Natural killer cell treated with Interleukin-12 subunit alpha and Interleukin-12 subunit beta and Interleukin-15 and Interleukin-18, amount 100 ng/mL, for 72 hours (primary cell): Measurements from ENCODE around the gene ATG16L2. TPM values are rescaled to one million over a fixed set of nuclear protein-coding genes. Genes with fewer than 3 reads are reported as not detected.
"Not testable (repeated sequence)": the region's sequence is repeated elsewhere in the genome, so short reads cannot be mapped to it uniquely, and the experiment has no call there.

ENCODE experiments used
- ATAC-seq, 2 donors: fragments of 150-1000 bp; cut with Tn5 transposase in 1 of 2; sonication (Bioruptor Pico), chemical (Tn5 transposase) in 1 of 2; 2 replicates each; pipeline ENCODE4 v1.10.0; 2021
- DNase-seq: peaks from one replicate; pipeline ENCODE4 v3.0.0; 2022; ENCODE audit warnings: low spot score
- H3K27ac Mint-ChIP-seq, 2 donors: 1 replicate in 1 of 2; 2 replicates in 1 of 2; pipeline ENCODE4 v1.8.0; 2022; ENCODE audit warnings: mixed read lengths in 2 of 2, mild to moderate bottlenecking in 1 of 2, moderate library complexity in 1 of 2
- H3K27me3 Mint-ChIP-seq, 2 donors: 1 replicate in 1 of 2; 2 replicates in 1 of 2; pipeline ENCODE4 v1.8.0; 2022; ENCODE audit warnings: mixed read lengths in 2 of 2
- H3K36me3 Mint-ChIP-seq: one replicate; pipeline ENCODE4 v1.8.0; 2022; ENCODE audit warnings: mixed read lengths
- H3K4me1 Mint-ChIP-seq, 2 donors: 1 replicate in 1 of 2; 2 replicates in 1 of 2; pipeline ENCODE4 v1.8.0; 2022; ENCODE audit warnings: low read depth in 2 of 2, mixed read lengths in 2 of 2, mild to moderate bottlenecking in 1 of 2
- H3K4me3 Mint-ChIP-seq: one replicate; pipeline ENCODE4 v1.8.0; 2022; ENCODE audit warnings: mixed read lengths
- H3K9me3 Mint-ChIP-seq: 2 replicates; pipeline ENCODE4 v1.8.0; 2022; ENCODE audit warnings: mixed read lengths
- total RNA-seq, 2 donors: library from RNA; stranded (reverse); gene quantifications; one replicate each; pipeline ENCODE4 v1.2.3, GENCODE V29; 2022

ATG16L2 gene
- total RNA-seq, 2 donors from 2014 or later: 74.7 to 113 TPM

- Mint-ChIP-seq H3K9me3 (no peaks in the 10 kb centered on the region), H3K27ac (peak overlapping the region in 1 of 2 donors; percentile 54), H3K36me3 (peaks cover 4% of the 10 kb centered on the region), H3K27me3 (no peaks in the 10 kb centered on the region), H3K4me3 (no peak overlapping the region), H3K4me1 (peaks cover 29 to 41% of the 10 kb centered on the region in 2 donors)
- ATAC-seq (no peak), DNase-seq (no peak)
Observed at GRCh38 chr11:72818971-72819370, 4.8 kb downstream of the ATG16L2 start.

GRCh38 chr11:72820439-72821139 lies 6.4 kb downstream of the ATG16L2 start:
- H3K9me3 Mint-ChIP-seq: no peaks in the 10 kb centered on the region
- peak overlapping the region; percentile 23 for H3K4me3 Mint-ChIP-seq
- no peak for DNase-seq
- peak overlapping the region in 1 of 2 donors; percentile 54 for H3K27ac Mint-ChIP-seq
- ATAC-seq: no peak
- peaks cover 4% of the 10 kb centered on the region for H3K36me3 Mint-ChIP-seq
- H3K27me3 Mint-ChIP-seq: no peaks in the 10 kb centered on the region
- peaks cover 20 to 42% of the 10 kb centered on the region in 2 donors for H3K4me1 Mint-ChIP-seq

DNA sequence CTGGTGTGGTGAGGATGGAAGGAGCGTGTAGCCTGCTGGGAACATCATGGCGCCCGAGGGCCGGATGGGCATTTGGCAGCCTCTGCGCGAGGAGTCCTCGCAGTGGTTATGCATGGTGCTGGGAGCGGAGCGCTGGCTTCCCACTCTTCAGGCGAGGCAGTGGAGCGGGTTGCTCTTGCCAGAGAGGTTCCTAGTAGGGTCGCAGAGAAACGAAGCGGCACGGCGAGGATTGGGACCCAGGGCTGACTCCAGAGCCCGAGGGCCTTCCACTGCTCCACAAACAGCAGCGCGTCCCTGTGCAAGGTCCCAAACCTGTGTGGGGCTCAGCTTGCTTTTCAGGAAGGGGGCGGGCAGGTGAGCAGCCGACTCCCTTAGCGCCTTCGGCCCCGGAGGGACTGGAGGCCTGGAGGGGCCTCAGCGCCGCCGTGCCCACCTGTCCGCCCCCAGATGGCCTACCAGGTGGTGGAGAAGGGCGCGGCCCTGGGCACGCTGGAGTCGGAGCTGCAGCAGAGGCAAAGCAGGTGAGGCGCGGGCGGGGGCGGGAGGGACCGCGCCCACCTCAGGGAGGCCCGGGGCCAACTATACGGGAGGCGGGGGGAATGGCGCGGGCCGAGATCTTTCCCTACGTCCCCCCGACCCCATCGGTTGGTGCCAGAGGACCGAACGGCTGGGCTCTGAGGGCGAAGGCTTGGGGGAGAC lies 7.2 kb downstream of the ATG16L2 start:
- no peak for DNase-seq
- peaks cover 12 to 39% of the 10 kb centered on the region in 2 donors for H3K4me1 Mint-ChIP-seq
- peak overlapping the region; percentile 23 for H3K4me3 Mint-ChIP-seq
- H3K36me3 Mint-ChIP-seq: peaks cover 4% of the 10 kb centered on the region
- no peak overlapping the region for H3K27ac Mint-ChIP-seq
- no peaks in the 10 kb centered on the region for H3K27me3 Mint-ChIP-seq
- no peak for ATAC-seq
- no peaks in the 10 kb centered on the region for H3K9me3 Mint-ChIP-seq

GRCh38 chr11:72821920-72822799 lies 7.9 kb downstream of the ATG16L2 start:
- no peak overlapping the region for H3K4me3 Mint-ChIP-seq
- ATAC-seq: peak; percentile 76 to 89
- H3K27me3 Mint-ChIP-seq: no peaks in the 10 kb centered on the region
- peaks cover 11 to 35% of the 10 kb centered on the region in 2 donors for H3K4me1 Mint-ChIP-seq
- DNase-seq: peak; percentile 82
- H3K36me3 Mint-ChIP-seq: peaks cover 4% of the 10 kb centered on the region
- H3K27ac Mint-ChIP-seq: no peak overlapping the region
- H3K9me3 Mint-ChIP-seq: no peaks in the 10 kb centered on the region

- no peak overlapping the region for H3K4me3 Mint-ChIP-seq
- H3K9me3 Mint-ChIP-seq: no peaks in the 10 kb centered on the region
- DNase-seq (no peak), ATAC-seq (no peak)
- H3K4me1 Mint-ChIP-seq: peaks cover 11 to 32% of the 10 kb centered on the region in 2 donors
- peak overlapping the region; percentile 74 to 90 for H3K27ac Mint-ChIP-seq
- H3K27me3 Mint-ChIP-seq: no peaks in the 10 kb centered on the region
- H3K36me3 Mint-ChIP-seq: peaks cover 3% of the 10 kb centered on the region
Observed at GRCh38 chr11:72823105-72823804, 9.0 kb downstream of the ATG16L2 start.

DNA sequence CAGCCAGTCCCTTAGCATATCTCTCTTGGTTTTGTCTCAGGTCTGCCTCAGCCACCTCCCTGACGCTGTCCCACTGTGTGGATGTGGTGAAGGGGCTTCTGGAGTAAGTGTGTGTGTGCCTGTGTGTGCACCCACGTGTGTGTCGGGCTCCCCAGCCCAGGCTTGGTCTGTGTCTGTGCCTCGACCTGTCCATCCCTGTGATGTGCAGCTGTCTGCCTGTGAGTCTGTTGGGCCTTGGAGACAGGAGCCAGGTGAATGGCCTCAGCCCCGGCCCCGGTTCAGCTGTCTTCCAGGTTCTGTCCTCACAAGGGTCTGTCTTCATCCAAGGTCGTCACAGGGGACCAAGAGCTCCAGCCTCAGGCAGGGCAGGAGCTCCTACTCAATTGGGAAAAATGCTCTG lies 9.8 kb downstream of the ATG16L2 start:
- no peak for ATAC-seq
- Mint-ChIP-seq H3K4me1 (peaks cover 12 to 31% of the 10 kb centered on the region in 2 donors), H3K27ac (peak overlapping the region; percentile 74 to 90), H3K4me3 (no peak overlapping the region), H3K27me3 (no peaks in the 10 kb centered on the region), H3K36me3 (no peaks in the 10 kb centered on the region), H3K9me3 (no peaks in the 10 kb centered on the region)
- DNase-seq: no peak

DNA sequence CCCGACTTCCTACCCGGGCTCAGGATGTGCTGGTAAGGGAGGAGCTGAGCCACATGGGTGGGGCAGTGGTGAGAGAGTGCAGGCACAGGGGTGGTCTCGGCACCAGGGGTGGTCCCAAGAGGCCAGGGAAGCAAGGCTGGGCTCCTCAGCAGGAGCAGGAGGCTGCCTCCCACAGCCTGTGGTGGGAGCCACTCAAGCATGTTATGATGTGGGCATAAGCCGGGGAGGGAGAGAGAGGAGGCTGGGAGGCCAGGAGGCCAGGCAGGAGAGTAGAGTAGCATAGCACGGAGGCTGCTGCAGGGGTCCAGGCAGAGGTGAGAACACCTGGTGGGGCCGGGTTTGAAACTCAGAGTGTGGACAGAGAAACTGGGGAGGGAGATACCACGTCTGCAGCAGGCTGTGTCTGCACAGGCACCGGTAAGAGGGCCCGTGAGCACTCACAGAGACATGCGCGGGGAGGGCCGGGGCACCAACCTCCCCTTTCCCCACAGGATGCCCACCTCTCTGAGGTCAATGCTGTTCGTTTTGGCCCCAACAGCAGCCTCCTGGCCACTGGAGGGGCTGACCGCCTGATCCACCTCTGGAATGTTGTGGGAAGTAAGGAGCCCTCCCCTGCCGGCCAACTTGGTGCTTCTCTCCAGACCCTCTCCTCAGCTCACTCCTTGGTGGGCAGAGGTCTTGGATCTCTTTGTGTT lies 10.7 kb downstream of the ATG16L2 start:
- peaks cover 12 to 29% of the 10 kb centered on the region in 2 donors for H3K4me1 Mint-ChIP-seq
- no peak overlapping the region for H3K4me3 Mint-ChIP-seq
- no peaks in the 10 kb centered on the region for H3K27me3 Mint-ChIP-seq
- H3K9me3 Mint-ChIP-seq: no peaks in the 10 kb centered on the region
- H3K27ac Mint-ChIP-seq: peak overlapping the region; percentile 74 to 90
- no peak for DNase-seq
- ATAC-seq: no peak
- H3K36me3 Mint-ChIP-seq: no peaks in the 10 kb centered on the region

GRCh38 chr11:72825661-72826060 lies 11.4 kb downstream of the ATG16L2 start:
- no peak for ATAC-seq
- no peak for DNase-seq
- Mint-ChIP-seq H3K4me3 (no peak overlapping the region), H3K27me3 (no peaks in the 10 kb centered on the region), H3K9me3 (no peaks in the 10 kb centered on the region), H3K4me1 (peaks cover 18 to 28% of the 10 kb centered on the region in 2 donors), H3K36me3 (no peaks in the 10 kb centered on the region), H3K27ac (peak overlapping the region; percentile 74 to 90)

- Mint-ChIP-seq H3K27ac (peak overlapping the region; percentile 74 to 90), H3K4me1 (peaks cover 23 to 25% of the 10 kb centered on the region in 2 donors), H3K27me3 (no peaks in the 10 kb centered on the region), H3K36me3 (no peaks in the 10 kb centered on the region), H3K9me3 (no peaks in the 10 kb centered on the region), H3K4me3 (no peak overlapping the region)
- DNase-seq (no peak), ATAC-seq (no peak)
Observed at GRCh38 chr11:72826191-72826941, 12.2 kb downstream of the ATG16L2 start.

DNA sequence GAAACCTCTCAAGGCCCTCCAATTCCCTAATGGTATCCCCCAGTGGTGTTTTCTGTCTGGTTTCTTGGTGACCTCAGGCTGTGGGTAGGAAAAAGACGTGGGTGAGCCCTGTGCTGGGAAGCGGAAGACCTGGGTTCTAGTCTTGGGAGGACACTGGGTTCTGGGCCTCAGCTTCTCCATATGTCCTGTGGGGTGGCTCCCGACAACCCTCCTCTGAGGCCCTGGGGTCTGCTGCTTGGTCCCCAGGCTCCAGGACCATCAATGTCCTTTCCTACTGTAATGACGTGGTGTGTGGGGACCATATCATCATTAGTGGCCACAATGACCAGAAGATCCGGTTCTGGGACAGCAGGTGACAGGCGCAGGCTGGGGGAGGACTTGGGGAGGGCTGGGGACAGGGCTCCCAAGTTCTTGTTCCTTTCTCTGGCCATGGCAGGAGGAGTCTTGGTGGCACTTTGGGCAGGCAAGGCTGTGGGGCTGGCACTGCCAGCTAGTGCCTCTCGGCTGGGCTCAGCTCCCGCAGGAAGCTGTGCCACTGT lies 12.8 kb downstream of the ATG16L2 start:
- H3K27ac Mint-ChIP-seq: peak overlapping the region; percentile 81 to 90
- H3K4me1 Mint-ChIP-seq: peaks cover 27 to 30% of the 10 kb centered on the region in 2 donors
- no peaks in the 10 kb centered on the region for H3K27me3 Mint-ChIP-seq
- H3K4me3 Mint-ChIP-seq: no peak overlapping the region
- DNase-seq (no peak), ATAC-seq (no peak)
- H3K36me3 Mint-ChIP-seq: no peaks in the 10 kb centered on the region
- no peaks in the 10 kb centered on the region for H3K9me3 Mint-ChIP-seq

GRCh38 chr11:72827656-72828055 lies 13.4 kb downstream of the ATG16L2 start:
- H3K4me1 Mint-ChIP-seq: peaks cover 27 to 30% of the 10 kb centered on the region in 2 donors
- not testable (repeated sequence) for H3K27me3 Mint-ChIP-seq, H3K9me3 Mint-ChIP-seq, H3K36me3 Mint-ChIP-seq, DNase-seq
- peak; percentile 81 to 89 for ATAC-seq
- peak overlapping the region; percentile 81 to 90 for H3K27ac Mint-ChIP-seq
- H3K4me3 Mint-ChIP-seq: peak overlapping the region; percentile 62

- H3K4me3 Mint-ChIP-seq: peak overlapping the region; percentile 62
- H3K4me1 Mint-ChIP-seq: peaks cover 30 to 33% of the 10 kb centered on the region in 2 donors
Observed at GRCh38 chr11:72828081-72828567, 13.9 kb downstream of the ATG16L2 start.

More at GRCh38 chr11:72828081-72828567, 13.9 kb downstream of the ATG16L2 start:
- Mint-ChIP-seq H3K27me3 (no peaks in the 10 kb centered on the region), H3K27ac (peak overlapping the region; percentile 81 to 90), H3K36me3 (no peaks in the 10 kb centered on the region), H3K9me3 (no peaks in the 10 kb centered on the region)
- ATAC-seq: peak; percentile 69 to 74
- DNase-seq: no peak
